HEK293 (cell line): ENCODE results near the gene LRRC8E.

Experiments used
- CTCF ChIA-PET: fragments of 350-600 bp; formaldehyde crosslinking; extraction: SDS; loops from one replicate; lab custom pipeline; 2021; ENCODE audit warnings: antibody characterized with exemption; lab: Yijun Ruan, JAX
- POLR2A ChIA-PET: fragments of 300-600 bp; formaldehyde crosslinking; extraction: SDS; loops from one replicate; lab custom pipeline; 2020; ENCODE audit warnings: antibody characterized with exemption, inconsistent platforms; lab: Yijun Ruan, JAX
- H3K27ac ChIP-seq: fragments of 200-500 bp; sonication (Bioruptor generic); 2 replicates; pipeline ENCODE4 v1.5.1; 2014; ENCODE audit warnings: low read depth, low read length, control low read depth, inconsistent platforms; ENCODE audit errors: extremely low read depth
- H3K36me3 ChIP-seq, 2 experiments: fragments of 200-500 bp in 1 of 2; sonication (Bioruptor generic) in 1 of 2; 1 replicate in 1 of 2; 2 replicates in 1 of 2; pipeline ENCODE4 v1.5.1; 2014 to 2017; ENCODE audit warnings: inconsistent platforms in 2 of 2, low read length in 2 of 2; ENCODE audit not compliant: control insufficient read depth in 2 of 2, insufficient read depth in 1 of 2
- H3K4me1 ChIP-seq: fragments of 200-500 bp; sonication (Bioruptor generic); 2 replicates; pipeline ENCODE4 v1.5.1; 2014; ENCODE audit warnings: mild to moderate bottlenecking, low read length, inconsistent platforms; ENCODE audit not compliant: control insufficient read depth, insufficient read depth
- H3K4me3 ChIP-seq: 2 replicates; pipeline ENCODE4 v1.5.1; 2011; ENCODE audit warnings: low read depth, mild to moderate bottlenecking, control low read depth, low read length, moderate library complexity
- H3K9me3 ChIP-seq: fragments of 200-500 bp; sonication (Bioruptor generic); 2 replicates; pipeline ENCODE4 v1.5.1; 2014; ENCODE audit warnings: low read depth, low read length, inconsistent platforms; ENCODE audit not compliant: control insufficient read depth, insufficient read depth
- EGR2 ChIP-seq: fragments of 450-650 bp; formaldehyde crosslinking; IDR thresholded peaks from 2 replicates; pipeline ENCODE4 v1.5.1; 2016; ENCODE audit warnings: low read depth, missing biosample characterization, missing genetic modification characterization
- GFI1B ChIP-seq: fragments of 450-650 bp; formaldehyde crosslinking; IDR thresholded peaks from 2 replicates; pipeline ENCODE4 v1.5.1; 2016; ENCODE audit warnings: missing biosample characterization, missing genetic modification characterization
- KLF1 ChIP-seq: fragments of 450-650 bp; formaldehyde crosslinking; IDR thresholded peaks from 2 replicates; pipeline ENCODE4 v1.5.1; 2016; ENCODE audit warnings: missing biosample characterization, missing genetic modification characterization
- PRDM1 ChIP-seq: fragments of 450-650 bp; formaldehyde crosslinking; IDR thresholded peaks from 2 replicates; pipeline ENCODE4; 2016; ENCODE audit warnings: missing biosample characterization, missing genetic modification characterization
- SP7 ChIP-seq: fragments of 450-650 bp; formaldehyde crosslinking; IDR thresholded peaks from 2 replicates; pipeline ENCODE4 v1.5.1; 2016; ENCODE audit warnings: missing biosample characterization, missing genetic modification characterization
- ZBTB8A ChIP-seq: fragments of 450-650 bp; formaldehyde crosslinking; IDR thresholded peaks from 2 replicates; pipeline ENCODE4 v1.5.1; 2016; ENCODE audit warnings: missing biosample characterization, missing genetic modification characterization
- ZFHX2 ChIP-seq: fragments of 450-650 bp; formaldehyde crosslinking; conservative IDR thresholded peaks from 2 replicates; pipeline ENCODE4 v1.5.1; 2016; ENCODE audit warnings: missing biosample characterization, missing genetic modification characterization
- ZNF114 ChIP-seq: fragments of 450-650 bp; formaldehyde crosslinking; IDR thresholded peaks from 2 replicates; pipeline ENCODE4 v1.5.0; 2017; ENCODE audit warnings: missing biosample characterization, missing genetic modification characterization
- ZNF335 ChIP-seq: fragments of 450-650 bp; formaldehyde crosslinking; conservative IDR thresholded peaks from 2 replicates; pipeline ENCODE4 v1.5.1; 2016; ENCODE audit warnings: missing biosample characterization, missing genetic modification characterization
- ZNF341 ChIP-seq: fragments of 450-650 bp; formaldehyde crosslinking; IDR thresholded peaks from 2 replicates; pipeline ENCODE4; 2016; ENCODE audit warnings: low read depth, missing biosample characterization, missing genetic modification characterization
- ZNF398 ChIP-seq: fragments of 450-650 bp; formaldehyde crosslinking; IDR thresholded peaks from 2 replicates; pipeline ENCODE4 v1.5.1; 2017; ENCODE audit warnings: missing biosample characterization, missing genetic modification characterization
- ZNF416 ChIP-seq: fragments of 450-650 bp; formaldehyde crosslinking; IDR thresholded peaks from 2 replicates; pipeline ENCODE4 v1.5.1; 2016; ENCODE audit warnings: missing biosample characterization, missing genetic modification characterization
- ZNF580 ChIP-seq: fragments of 450-650 bp; formaldehyde crosslinking; IDR thresholded peaks from 2 replicates; pipeline ENCODE4 v1.5.1; 2016; ENCODE audit warnings: missing biosample characterization, missing genetic modification characterization
- ZSCAN16 ChIP-seq: fragments of 450-650 bp; formaldehyde crosslinking; IDR thresholded peaks from 2 replicates; pipeline ENCODE4 v1.5.1; 2016; ENCODE audit warnings: missing biosample characterization, missing genetic modification characterization
- TF ChIP-seq, protein P1 (sequence below): fragments of 450-650 bp; formaldehyde crosslinking; IDR thresholded peaks from 2 replicates; pipeline ENCODE4 v1.5.1; 2017; ENCODE audit warnings: missing biosample characterization, missing genetic modification characterization

LRRC8E gene

DNA sequence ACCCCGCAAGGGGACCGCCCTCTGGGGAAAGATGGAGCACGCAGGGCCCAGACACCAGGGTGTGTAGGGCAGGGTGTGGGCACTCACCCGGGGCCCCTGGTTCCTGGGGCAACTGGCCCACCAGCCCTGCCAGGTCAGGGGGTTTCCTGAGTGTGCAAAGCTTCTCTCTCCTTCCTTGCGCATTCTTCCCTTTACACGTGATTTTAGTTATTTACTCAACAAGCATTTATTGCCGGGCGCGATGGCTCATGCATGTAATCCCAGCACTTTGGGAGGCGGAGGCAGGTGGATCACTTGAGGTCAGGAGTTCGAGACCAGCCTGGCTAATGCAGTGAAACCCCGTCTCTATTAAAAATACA, 34.6 kb upstream of the LRRC8E start:
- TF ChIP-seq ZBTB8A (tag by site-specific recombination) (0 out of 2 replicates have a peak, but pooled peaks have one; percentile 5), ZSCAN16 (tag by site-specific recombination) (no peak)
- no peak overlapping the region for H3K27ac ChIP-seq
- H3K4me1 ChIP-seq = no peaks in the 10 kb centered on the region; the same call in 1 of the 2 replicates
- no peaks in the 10 kb centered on the region for H3K9me3 ChIP-seq
- H3K4me3 ChIP-seq = no peak overlapping the region
- POLR2A ChIA-PET = no interaction called here
- CTCF ChIA-PET = interaction anchor here (0.5 to 3.7 kb wide), 17 partner anchors 8 to 559 kb away, joined by 3 to 19 read pairs (median 4); partner anchors contain the start of genes MAP2K7 and TIMM44
- no peaks in the 10 kb centered on the region for H3K36me3 ChIP-seq

DNA sequence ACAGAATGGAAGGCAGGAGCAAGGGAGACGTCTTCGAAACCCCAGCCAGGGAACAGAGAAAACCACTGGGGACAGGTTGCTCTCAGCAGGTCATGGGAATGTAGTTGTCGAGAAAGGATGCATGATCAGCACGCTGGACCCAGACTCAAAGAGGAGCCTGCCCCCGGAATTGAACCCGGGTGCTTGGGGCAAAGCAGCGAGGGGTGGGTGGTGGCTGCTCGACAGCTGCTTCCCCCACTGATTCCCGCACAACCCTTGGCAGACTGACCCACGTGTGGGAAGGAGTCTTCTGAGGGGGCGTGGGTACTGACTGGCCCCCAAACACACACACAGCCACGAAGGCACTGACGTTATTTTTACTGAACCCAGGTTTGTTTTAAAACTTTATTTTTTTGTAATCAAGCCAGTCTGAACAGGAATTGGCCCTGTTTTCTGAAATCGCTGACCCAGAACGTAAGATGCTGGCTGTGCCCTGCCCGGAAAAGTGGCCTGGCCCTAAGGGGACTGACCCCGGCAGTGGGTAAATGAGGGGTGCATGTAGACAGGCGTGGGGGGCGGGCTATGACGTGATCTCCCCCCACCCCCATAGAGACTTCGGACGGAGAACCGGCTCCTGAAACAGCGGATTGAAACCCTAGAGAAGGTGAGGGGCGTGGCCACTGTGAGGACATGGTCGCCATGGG, 32.7 kb upstream of the LRRC8E start:
- peak; percentile 42; the same call in 1 of the 2 replicates for TF ChIP-seq EGR2 (tag by site-specific recombination)
- no peak for TF ChIP-seq PRDM1 (tag by site-specific recombination)
- TF ChIP-seq ZFHX2 (tag by site-specific recombination) = 0 out of 2 replicates have a peak, but pooled peaks have one; percentile 8
- Histone ChIP-seq H3K27ac (no peak overlapping the region), H3K9me3 (no peaks in the 10 kb centered on the region), H3K4me3 (no peak overlapping the region), H3K4me1 (no peaks in the 10 kb centered on the region; the same call in 1 of the 2 replicates), H3K36me3 (no peaks in the 10 kb centered on the region)
- ChIA-PET CTCF (interaction anchor here (3.7 kb wide), 1 partner anchor 13 kb away, joined by 19 read pairs; no protein-coding TSS in a partner anchor), POLR2A (no interaction called here)

DNA sequence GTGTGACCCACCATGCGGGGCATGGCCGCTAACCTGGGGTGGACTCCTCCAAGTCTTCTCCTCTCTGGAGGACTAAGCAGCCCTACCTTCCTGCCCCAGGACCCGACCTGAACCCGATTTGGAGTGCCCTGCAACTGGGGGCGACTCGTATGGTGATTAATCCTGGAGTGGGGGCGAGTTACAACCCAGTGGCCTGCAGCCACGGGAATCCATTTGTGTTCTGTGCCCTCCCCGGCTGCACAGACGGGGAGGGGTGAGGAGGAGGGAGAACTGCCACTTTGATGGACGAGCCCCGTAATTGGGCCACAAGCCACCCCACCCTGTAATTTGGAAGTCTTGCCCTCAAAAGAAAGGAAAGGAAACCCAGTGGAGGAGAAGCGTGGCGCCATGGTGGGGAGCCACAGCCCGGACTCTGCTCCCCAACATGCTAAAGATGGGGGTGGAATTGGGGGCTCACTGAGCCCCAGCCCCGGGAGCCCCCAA, 32.2 kb upstream of the LRRC8E start:
- no peaks in the 10 kb centered on the region; the same call in 1 of the 2 replicates for H3K4me1 ChIP-seq
- POLR2A ChIA-PET = no interaction called here
- H3K9me3 ChIP-seq = no peaks in the 10 kb centered on the region
- H3K4me3 ChIP-seq = no peak overlapping the region
- TF ChIP-seq ZNF341 (tag by site-specific recombination) (peak; percentile 39; the same call in 1 of the 2 replicates), KLF1 (peak; percentile 64), ZNF416 (tag by site-specific recombination) (no peak), SP7 (tag by site-specific recombination) (peak; percentile 83)
- TF ChIP-seq, protein P1, sequence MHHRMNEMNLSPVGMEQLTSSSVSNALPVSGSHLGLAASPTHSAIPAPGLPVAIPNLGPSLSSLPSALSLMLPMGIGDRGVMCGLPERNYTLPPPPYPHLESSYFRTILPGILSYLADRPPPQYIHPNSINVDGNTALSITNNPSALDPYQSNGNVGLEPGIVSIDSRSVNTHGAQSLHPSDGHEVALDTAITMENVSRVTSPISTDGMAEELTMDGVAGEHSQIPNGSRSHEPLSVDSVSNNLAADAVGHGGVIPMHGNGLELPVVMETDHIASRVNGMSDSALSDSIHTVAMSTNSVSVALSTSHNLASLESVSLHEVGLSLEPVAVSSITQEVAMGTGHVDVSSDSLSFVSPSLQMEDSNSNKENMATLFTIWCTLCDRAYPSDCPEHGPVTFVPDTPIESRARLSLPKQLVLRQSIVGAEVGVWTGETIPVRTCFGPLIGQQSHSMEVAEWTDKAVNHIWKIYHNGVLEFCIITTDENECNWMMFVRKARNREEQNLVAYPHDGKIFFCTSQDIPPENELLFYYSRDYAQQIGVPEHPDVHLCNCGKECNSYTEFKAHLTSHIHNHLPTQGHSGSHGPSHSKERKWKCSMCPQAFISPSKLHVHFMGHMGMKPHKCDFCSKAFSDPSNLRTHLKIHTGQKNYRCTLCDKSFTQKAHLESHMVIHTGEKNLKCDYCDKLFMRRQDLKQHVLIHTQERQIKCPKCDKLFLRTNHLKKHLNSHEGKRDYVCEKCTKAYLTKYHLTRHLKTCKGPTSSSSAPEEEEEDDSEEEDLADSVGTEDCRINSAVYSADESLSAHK (tag by site-specific recombination) = no peak
- no peak overlapping the region for H3K27ac ChIP-seq
- CTCF ChIA-PET = no interaction called here
- peaks cover 0 to 1% of the 10 kb centered on the region in 2 experiments; a peak in 1 of 3 replicates for H3K36me3 ChIP-seq

- TF ChIP-seq GFI1B (tag by site-specific recombination) (no peak), ZNF398 (no peak), ZFHX2 (tag by site-specific recombination) (no peak), ZNF335 (no peak), ZNF114 (tag by site-specific recombination) (no peak), ZNF580 (no peak)
- ChIA-PET CTCF (interaction anchor here (0.6 to 2.8 kb wide), 3 partner anchors 12 to 344 kb away, joined by 3 to 21 read pairs (median 3); no protein-coding TSS in a partner anchor), POLR2A (interaction anchor here (1.3 to 1.5 kb wide), 3 partner anchors 12 to 46 kb away, joined by 3 to 4 read pairs (median 3); partner anchors contain the start of gene LRRC8E)
Measured at GRCh38 chr19:7856679-7857663, 31.3 kb upstream of the LRRC8E start.

More at GRCh38 chr19:7856679-7857663, 31.3 kb upstream of the LRRC8E start:
- peaks cover 0 to 9% of the 10 kb centered on the region in 2 experiments; a peak in 1 of 3 replicates for H3K36me3 ChIP-seq
- no peak overlapping the region for H3K27ac ChIP-seq
- no peak overlapping the region for H3K4me3 ChIP-seq
- no peaks in the 10 kb centered on the region; the same call in 1 of the 2 replicates for H3K4me1 ChIP-seq
- no peaks in the 10 kb centered on the region for H3K9me3 ChIP-seq
